CD4-positive, CD25-positive, alpha-beta regulatory T cell (primary cell): ENCODE data around the gene PPP2R2D. TPM values are rescaled to one million over a fixed set of nuclear protein-coding genes. Genes with fewer than 3 reads are reported as not detected.

Experiments
- ATAC-seq, 2 donors: fragments of 150-1000 bp; cut with Tn5 transposase; one replicate each; pipeline ENCODE4 v1.10.0; 2021; ENCODE audit warnings: low read depth in 2 of 2, moderate number of reproducible peaks in 2 of 2, moderate library complexity in 1 of 2
- DNase-seq, 3 donors: peaks; one replicate each; pipeline versions ENCODE4 v3.0.0 to v3.0.0-alpha.2; 2012 to 2022; ENCODE audit warnings: mixed read lengths in 1 of 3
- H3K27ac ChIP-seq: one replicate; pipeline ENCODE4 v1.7.0; 2013; ENCODE audit warnings: mild to moderate bottlenecking, low read length; ENCODE audit not compliant: insufficient read depth, poor library complexity, severe bottlenecking
- H3K27me3 ChIP-seq: one replicate; pipeline ENCODE4 v1.7.0; 2013; ENCODE audit warnings: low read length; ENCODE audit not compliant: control insufficient read depth, insufficient read depth
- H3K36me3 ChIP-seq: one replicate; pipeline ENCODE4 v1.7.0; 2013; ENCODE audit warnings: mild to moderate bottlenecking, low read length, moderate library complexity; ENCODE audit not compliant: control insufficient read depth, insufficient read depth
- H3K4me1 ChIP-seq: 2 replicates; pipeline ENCODE4 v1.7.0; 2013; ENCODE audit warnings: mild to moderate bottlenecking, low read length; ENCODE audit not compliant: insufficient read depth, control insufficient read depth, poor library complexity, severe bottlenecking
- H3K4me3 ChIP-seq: one replicate; pipeline ENCODE4 v1.7.0; 2013; ENCODE audit warnings: low read depth, mild to moderate bottlenecking, low read length, moderate library complexity
- H3K9me3 ChIP-seq, 2 experiments: 1 replicate in 1 of 2; 2 replicates in 1 of 2; pipeline ENCODE4 v1.7.0; 2013; ENCODE audit warnings: low read length in 2 of 2, mild to moderate bottlenecking in 1 of 2, moderate library complexity in 1 of 2; ENCODE audit not compliant: control insufficient read depth in 2 of 2
- H3K27ac Mint-ChIP-seq, 3 donors: one replicate each; pipeline ENCODE4 v1.8.0; 2020 to 2022; ENCODE audit warnings: mild to moderate bottlenecking in 3 of 3, mixed read lengths in 3 of 3, moderate library complexity in 2 of 3
- H3K27me3 Mint-ChIP-seq: one replicate; pipeline ENCODE4 v1.8.0; 2022; ENCODE audit warnings: mild to moderate bottlenecking, mixed read lengths
- H3K36me3 Mint-ChIP-seq: one replicate; pipeline ENCODE4 v1.8.0; 2020; ENCODE audit warnings: mixed read lengths
- H3K4me1 Mint-ChIP-seq, 4 donors: one replicate each; pipeline ENCODE4 v1.8.0; 2020 to 2022; ENCODE audit warnings: mixed read lengths in 4 of 4, mild to moderate bottlenecking in 1 of 4
- H3K4me3 Mint-ChIP-seq, 4 donors: one replicate each; pipeline ENCODE4 v1.8.0; 2020 to 2022; ENCODE audit warnings: mild to moderate bottlenecking in 4 of 4, mixed read lengths in 4 of 4, moderate library complexity in 3 of 4
- H3K9me3 Mint-ChIP-seq, 7 donors: one replicate each; pipeline ENCODE4 v1.8.0; 2020 to 2022; ENCODE audit warnings: mixed read lengths in 7 of 7, mild to moderate bottlenecking in 3 of 7, moderate library complexity in 2 of 7
- polyA plus RNA-seq, 4 donors: library from polyadenylated mRNA; unstranded; fragments of 300-500 nt; fragmentation: Illumina TruSeq; gene quantifications; one replicate each; pipeline ENCODE4 v1.2.3, GENCODE V29; 2021
- total RNA-seq: library from RNA; stranded (reverse); gene quantifications from one replicate; pipeline ENCODE4 v1.2.3, GENCODE V29; 2022

PPP2R2D gene
- total and polyA plus RNA-seq, 5 donors from 2014 or later: 23.8 to 48.1 (median 26.6) TPM

DNA sequence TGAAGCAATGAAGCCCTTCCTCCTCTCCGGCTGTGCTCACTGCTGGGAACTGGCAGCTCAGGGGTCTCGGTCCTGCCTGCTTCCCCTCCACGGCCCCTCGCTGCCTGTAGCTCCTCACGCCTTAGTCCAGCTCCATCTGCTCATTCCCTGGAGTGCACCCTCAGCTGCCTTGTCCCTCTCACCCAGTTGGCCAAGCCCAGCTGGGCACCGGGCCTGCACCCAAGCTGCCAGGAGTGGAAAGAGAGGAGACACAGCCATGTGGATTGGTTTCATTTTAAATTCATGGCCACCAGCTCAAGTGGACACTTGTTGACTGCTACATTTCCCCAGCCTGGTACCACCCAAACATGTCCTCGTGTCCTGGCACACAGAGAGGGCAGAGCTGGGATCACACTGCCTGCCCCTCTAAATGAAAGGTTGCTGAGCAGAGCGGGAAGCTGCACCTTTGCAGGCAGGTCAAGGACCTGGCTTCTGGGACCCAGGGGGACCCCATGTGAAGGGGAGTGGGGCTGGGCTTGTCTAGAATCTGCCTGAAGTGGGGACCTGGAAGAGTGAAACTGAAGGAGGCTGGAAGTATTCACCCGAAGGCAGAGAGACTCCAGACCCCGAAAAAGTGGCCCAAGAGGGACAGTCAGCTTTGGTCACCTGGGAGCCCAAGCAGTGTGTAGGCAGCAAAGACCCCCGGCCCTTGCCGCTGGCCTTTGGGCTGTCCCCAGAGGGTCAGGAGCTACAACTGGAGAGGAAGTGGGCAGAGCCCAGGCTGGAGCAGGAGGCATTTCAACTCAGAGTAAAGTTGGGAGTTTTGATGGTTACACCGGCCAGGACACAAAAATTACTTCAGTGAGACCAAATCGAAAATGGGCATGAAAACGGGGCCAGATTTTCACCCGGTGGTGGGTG lies 95.9 kb downstream of the PPP2R2D start:
- no peaks in the 10 kb centered on the region for H3K9me3 ChIP-seq
- H3K4me3 ChIP-seq: no peak overlapping the region
- no peak overlapping the region for H3K27ac ChIP-seq
- no peaks in the 10 kb centered on the region for H3K9me3 Mint-ChIP-seq
- no peaks in the 10 kb centered on the region for H3K27me3 ChIP-seq
- no peaks in the 10 kb centered on the region for H3K4me1 ChIP-seq
- H3K4me3 Mint-ChIP-seq: no peak overlapping the region
- H3K27ac Mint-ChIP-seq: no peak overlapping the region
- ATAC-seq: no peak
- DNase-seq: no peak
- H3K36me3 ChIP-seq: no peaks in the 10 kb centered on the region
- no peaks in the 10 kb centered on the region for H3K4me1 Mint-ChIP-seq
- H3K36me3 Mint-ChIP-seq: no peaks in the 10 kb centered on the region
- H3K27me3 Mint-ChIP-seq: peaks cover 6% of the 10 kb centered on the region

DNA sequence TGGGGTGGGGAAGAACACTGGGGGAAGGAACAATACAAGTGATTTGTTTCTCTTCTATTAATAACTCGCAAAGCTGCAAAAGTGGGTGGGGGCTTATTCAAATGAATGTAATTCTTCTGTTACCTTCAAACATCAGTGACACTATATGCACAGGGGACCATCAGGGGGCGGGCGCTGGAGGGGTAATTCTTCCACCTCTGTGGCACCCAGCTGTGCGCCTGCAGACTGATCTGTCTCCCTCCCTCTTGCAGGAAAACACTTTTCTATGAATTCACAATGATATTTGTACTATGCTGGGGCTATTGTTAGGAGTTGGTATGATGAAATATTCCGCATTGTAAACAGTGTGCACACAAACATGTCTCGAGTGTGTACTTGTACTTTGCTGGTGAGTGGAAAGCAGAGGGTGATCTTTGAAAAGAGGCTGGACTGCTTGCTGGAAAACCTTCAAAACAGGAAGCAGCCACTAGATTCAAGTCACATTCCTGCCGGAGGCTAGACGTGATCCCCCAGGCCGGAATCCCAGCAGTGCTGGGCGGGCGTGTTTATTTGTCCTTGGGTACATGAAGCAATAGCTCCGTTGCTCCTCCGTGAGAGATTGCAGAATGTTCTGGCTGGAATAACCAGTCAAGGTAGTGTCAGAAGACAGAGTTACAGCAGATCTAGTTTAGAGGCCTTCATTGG lies 96.7 kb downstream of the PPP2R2D start:
- peak overlapping the region in 1 of 3 donors; percentile 68 for H3K27ac Mint-ChIP-seq
- Histone ChIP-seq H3K27me3 (no peaks in the 10 kb centered on the region), H3K36me3 (no peaks in the 10 kb centered on the region), H3K27ac (no peak overlapping the region), H3K4me1 (no peaks in the 10 kb centered on the region), H3K4me3 (no peak overlapping the region), H3K9me3 (no peaks in the 10 kb centered on the region)
- no peaks in the 10 kb centered on the region for H3K9me3 Mint-ChIP-seq
- H3K4me3 Mint-ChIP-seq: no peak overlapping the region
- H3K4me1 Mint-ChIP-seq: no peaks in the 10 kb centered on the region
- peaks cover 4% of the 10 kb centered on the region for H3K27me3 Mint-ChIP-seq
- DNase-seq (no peak), ATAC-seq (no peak)
- no peaks in the 10 kb centered on the region for H3K36me3 Mint-ChIP-seq

DNA sequence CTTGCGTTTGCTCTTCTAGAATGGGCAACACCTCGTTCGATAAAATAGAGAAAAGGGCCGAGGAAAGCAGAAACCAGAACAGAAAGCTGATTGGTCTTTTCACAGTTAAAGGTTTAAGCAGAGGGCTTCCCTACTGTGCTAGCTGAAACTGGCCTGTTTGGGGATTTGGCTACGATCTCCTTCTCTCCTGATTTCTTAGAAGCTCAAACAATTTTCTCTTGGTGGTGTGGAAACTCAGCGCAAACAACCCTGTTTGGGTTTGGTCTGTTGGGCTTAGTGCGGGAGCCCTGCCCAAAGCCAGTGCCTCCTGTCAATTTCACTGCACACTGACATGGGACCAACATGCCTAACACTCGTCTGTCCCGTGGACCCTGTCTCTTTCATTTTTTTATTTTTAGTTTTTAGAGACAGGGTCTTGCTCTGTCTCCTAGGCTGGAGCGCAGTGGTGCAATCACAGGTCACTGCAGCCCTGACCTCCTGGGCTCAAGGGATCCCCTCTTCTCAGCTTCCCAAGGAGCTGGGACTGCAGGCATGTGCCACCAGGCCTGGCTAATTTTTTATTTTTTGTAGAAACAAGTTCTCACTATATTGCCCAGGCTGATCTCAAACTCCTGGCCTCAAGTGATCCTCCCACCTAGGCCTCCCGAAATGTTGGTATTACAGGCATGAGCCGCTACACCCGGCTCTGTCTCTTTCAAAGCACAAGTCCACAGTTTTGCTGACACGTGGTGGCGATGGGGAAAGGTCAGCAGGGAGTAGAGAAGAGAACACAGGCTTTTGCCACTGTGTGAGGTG lies 97.4 kb downstream of the PPP2R2D start:
- Histone ChIP-seq H3K4me3 (no peak overlapping the region), H3K27me3 (no peaks in the 10 kb centered on the region), H3K36me3 (no peaks in the 10 kb centered on the region), H3K27ac (no peak overlapping the region), H3K9me3 (no peaks in the 10 kb centered on the region), H3K4me1 (no peaks in the 10 kb centered on the region)
- Mint-ChIP-seq H3K27ac (no peak overlapping the region), H3K4me3 (peak overlapping the region in 1 of 4 donors; percentile 24), H3K9me3 (no peaks in the 10 kb centered on the region), H3K36me3 (no peaks in the 10 kb centered on the region), H3K4me1 (no peaks in the 10 kb centered on the region), H3K27me3 (peaks cover 8% of the 10 kb centered on the region)
- DNase-seq (no peak), ATAC-seq (no peak)

DNA sequence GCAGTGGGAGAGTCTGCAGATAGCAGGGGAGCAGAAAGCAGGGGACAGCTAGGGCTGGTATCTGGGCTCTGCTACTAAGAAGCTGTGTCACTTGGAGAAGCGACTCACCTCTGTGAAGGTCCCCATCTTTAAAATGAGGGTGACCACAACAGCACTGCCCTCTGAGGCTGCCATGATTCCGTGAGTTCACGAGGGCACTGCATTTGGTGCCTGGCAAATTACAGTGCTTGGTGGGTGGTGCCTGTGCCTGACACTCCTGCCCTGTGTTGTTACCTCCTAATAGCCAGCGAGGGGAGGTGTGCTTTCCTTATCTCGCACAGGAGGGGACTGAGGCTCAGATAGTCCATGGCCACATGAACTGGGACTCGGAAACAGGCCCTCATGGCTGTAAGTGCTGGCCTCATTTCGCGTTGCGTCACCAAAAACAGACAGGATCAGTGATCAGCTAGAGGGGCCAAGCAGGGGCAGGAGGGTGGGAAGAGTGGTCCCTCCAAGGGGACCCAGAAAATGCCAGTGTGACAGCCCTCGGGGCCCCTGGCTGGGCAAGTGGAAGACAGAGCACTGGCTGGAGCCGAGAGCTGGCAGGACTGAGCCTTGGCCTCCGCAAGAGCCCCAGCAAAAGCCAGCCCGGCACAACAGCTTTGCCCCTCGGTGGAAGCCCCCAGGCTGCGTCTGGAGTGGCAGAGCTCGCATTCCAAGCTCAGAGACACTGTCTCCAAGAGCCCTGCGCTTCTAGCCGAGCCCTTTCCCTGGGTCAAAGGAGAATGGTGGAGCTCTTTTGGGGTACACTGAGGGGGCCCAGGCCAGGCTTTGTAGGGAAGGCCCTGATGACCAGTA lies 98.3 kb downstream of the PPP2R2D start:
- Histone ChIP-seq H3K36me3 (no peaks in the 10 kb centered on the region), H3K9me3 (no peaks in the 10 kb centered on the region), H3K27me3 (no peaks in the 10 kb centered on the region), H3K27ac (no peak overlapping the region), H3K4me1 (no peaks in the 10 kb centered on the region), H3K4me3 (no peak overlapping the region)
- DNase-seq (no peak), ATAC-seq (no peak)
- Mint-ChIP-seq H3K4me3 (no peak overlapping the region), H3K4me1 (no peaks in the 10 kb centered on the region), H3K9me3 (no peaks in the 10 kb centered on the region), H3K27me3 (peaks cover 14% of the 10 kb centered on the region), H3K27ac (no peak overlapping the region), H3K36me3 (no peaks in the 10 kb centered on the region)

DNA sequence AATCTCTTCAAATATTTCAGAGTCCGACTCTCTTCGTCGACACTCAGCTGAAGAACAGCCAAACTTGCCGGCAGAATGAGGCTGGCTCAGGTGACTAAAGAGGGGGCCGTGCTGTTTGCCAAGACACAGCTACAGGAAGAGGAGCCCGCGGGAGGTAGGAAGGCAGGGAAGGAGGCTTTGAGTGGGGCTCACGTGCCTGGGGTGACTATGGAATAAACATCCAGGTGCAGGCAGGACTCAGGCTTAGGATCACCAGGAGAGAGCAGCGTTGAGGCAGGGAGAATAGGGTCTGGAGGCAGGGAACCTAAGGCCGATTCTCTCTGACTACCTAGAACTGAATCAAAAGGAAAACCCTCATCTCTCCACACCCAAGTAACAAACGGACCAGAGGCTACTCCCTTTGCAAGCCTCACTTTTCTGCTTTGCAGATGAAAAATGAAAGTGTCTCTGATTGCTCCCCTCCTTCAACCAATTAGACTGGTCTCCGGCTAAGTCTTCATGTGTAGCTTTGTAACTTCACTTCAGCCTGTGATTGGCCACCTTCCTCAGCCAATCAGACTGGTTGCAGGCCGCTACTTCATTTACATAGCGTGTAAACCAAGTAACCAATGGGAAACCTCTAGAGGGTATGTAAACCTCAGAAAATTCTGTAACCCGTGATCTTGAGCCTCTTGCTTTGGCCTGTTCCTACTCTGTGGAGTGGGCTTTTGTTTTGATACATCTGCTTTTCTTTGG lies 100.6 kb downstream of the PPP2R2D start:
- peak overlapping the region in 1 of 4 donors; percentile 28 for H3K4me3 Mint-ChIP-seq
- peak in 1 of 3 donors; percentile 42 for DNase-seq
- H3K4me1 ChIP-seq: no peaks in the 10 kb centered on the region
- peak overlapping the region in 1 of 3 donors; percentile 20 for H3K27ac Mint-ChIP-seq
- H3K36me3 Mint-ChIP-seq: no peaks in the 10 kb centered on the region
- peaks cover 0 to 1% (median 0%) of the 10 kb centered on the region in 7 donors for H3K9me3 Mint-ChIP-seq
- H3K36me3 ChIP-seq: no peaks in the 10 kb centered on the region
- peaks cover 24% of the 10 kb centered on the region for H3K27me3 Mint-ChIP-seq
- H3K27me3 ChIP-seq: no peaks in the 10 kb centered on the region
- H3K4me3 ChIP-seq: no peak overlapping the region
- H3K9me3 ChIP-seq: no peaks in the 10 kb centered on the region
- H3K27ac ChIP-seq: no peak overlapping the region
- ATAC-seq: peak in 1 of 2 donors; percentile 52
- H3K4me1 Mint-ChIP-seq: no peaks in the 10 kb centered on the region

DNA sequence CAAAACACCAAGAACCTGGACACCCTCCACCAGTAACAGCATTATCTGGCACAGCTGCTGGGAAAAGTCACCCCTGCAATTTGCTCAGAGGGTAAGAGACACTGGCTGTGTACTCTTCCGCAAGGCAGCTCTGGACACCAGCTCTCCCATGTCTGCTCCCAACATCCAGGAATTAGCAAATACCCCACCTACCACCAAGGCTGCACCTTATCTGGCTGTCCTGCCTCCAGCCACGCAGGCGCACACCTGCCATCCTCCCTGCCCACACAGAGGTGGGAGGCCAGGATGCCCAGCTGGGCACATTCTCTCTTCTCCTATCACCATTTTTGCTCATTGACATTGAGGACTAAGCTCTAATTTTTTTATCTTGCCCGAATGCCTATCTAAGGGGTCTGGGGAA lies 101.2 kb downstream of the PPP2R2D start:
- Histone ChIP-seq H3K4me3 (no peak overlapping the region), H3K27ac (no peak overlapping the region), H3K4me1 (no peaks in the 10 kb centered on the region), H3K27me3 (no peaks in the 10 kb centered on the region), H3K36me3 (no peaks in the 10 kb centered on the region), H3K9me3 (no peaks in the 10 kb centered on the region)
- ATAC-seq (no peak), DNase-seq (no peak)
- H3K27me3 Mint-ChIP-seq: peaks cover 24% of the 10 kb centered on the region
- no peaks in the 10 kb centered on the region for H3K36me3 Mint-ChIP-seq
- no peak overlapping the region for H3K4me3 Mint-ChIP-seq
- H3K4me1 Mint-ChIP-seq: no peaks in the 10 kb centered on the region
- H3K27ac Mint-ChIP-seq: peak overlapping the region in 1 of 3 donors; percentile 50
- peaks cover 0 to 1% (median 0%) of the 10 kb centered on the region in 7 donors for H3K9me3 Mint-ChIP-seq
